GM21825 (cell line): ENCODE measurements around the gene PSMC3IP.
A peak's percentile ranks its signal among the peaks of the same experiment; 100 is the strongest.
"Not testable (repeated sequence)": the region's sequence is repeated elsewhere in the genome, so short reads cannot be mapped to it uniquely, and the experiment has no call there.

Experiments
- ATAC-seq: cut with Tn5 transposase; IDR thresholded peaks from one replicate; pipeline ENCODE4 v1.9.1; 2021; ENCODE audit warnings: mild to moderate bottlenecking, moderate library complexity; ENCODE audit not compliant: unreplicated experiment

PSMC3IP gene, protein sequence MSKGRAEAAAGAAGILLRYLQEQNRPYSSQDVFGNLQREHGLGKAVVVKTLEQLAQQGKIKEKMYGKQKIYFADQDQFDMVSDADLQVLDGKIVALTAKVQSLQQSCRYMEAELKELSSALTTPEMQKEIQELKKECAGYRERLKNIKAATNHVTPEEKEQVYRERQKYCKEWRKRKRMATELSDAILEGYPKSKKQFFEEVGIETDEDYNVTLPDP

GRCh38 chr17:42577532-42578281, at the start of gene PSMC3IP:
Gene PSMC3IP, minus strand, starts transcription at chr17:42577729. Its CDS starts 43 bp downstream, at chr17:42577686.
- ATAC-seq: peak; percentile 63

- ATAC-seq: no peak
Measured at GRCh38 chr17:42623732-42624596, 46.4 kb upstream of the PSMC3IP start.

GRCh38 chr17:42623271-42623670, 45.7 kb upstream of the PSMC3IP start:
- ATAC-seq: no peak

GRCh38 chr17:42621987-42622386, 44.5 kb upstream of the PSMC3IP start:
- ATAC-seq: not testable (repeated sequence)

GRCh38 chr17:42618442-42619150, 41.1 kb upstream of the PSMC3IP start:
- peak; percentile 71 for ATAC-seq

DNA sequence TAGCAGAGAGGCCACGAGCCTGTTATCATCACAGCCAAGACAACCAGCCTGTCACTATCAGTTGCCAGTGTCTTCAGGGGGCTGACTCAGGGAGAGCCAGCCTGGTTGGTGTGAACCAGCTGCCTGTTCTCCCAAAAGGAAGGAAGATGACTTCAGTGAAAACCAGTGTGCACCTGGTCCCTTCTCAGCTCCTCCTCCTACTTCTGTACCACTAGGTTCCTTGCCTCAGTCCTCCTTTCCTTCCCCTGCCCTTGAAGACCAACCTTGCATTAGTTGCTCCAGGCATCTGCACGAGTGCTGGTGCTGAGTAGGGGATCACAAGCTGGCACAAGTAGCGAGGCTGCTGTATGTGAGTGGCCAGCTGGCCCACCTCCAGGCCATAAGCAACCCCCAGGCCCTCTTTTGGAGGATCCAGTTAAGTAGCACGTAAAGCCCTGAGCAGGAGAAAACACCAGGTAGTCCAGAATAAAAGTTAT, 40.5 kb upstream of the PSMC3IP start:
- peak; percentile 22 for ATAC-seq

DNA sequence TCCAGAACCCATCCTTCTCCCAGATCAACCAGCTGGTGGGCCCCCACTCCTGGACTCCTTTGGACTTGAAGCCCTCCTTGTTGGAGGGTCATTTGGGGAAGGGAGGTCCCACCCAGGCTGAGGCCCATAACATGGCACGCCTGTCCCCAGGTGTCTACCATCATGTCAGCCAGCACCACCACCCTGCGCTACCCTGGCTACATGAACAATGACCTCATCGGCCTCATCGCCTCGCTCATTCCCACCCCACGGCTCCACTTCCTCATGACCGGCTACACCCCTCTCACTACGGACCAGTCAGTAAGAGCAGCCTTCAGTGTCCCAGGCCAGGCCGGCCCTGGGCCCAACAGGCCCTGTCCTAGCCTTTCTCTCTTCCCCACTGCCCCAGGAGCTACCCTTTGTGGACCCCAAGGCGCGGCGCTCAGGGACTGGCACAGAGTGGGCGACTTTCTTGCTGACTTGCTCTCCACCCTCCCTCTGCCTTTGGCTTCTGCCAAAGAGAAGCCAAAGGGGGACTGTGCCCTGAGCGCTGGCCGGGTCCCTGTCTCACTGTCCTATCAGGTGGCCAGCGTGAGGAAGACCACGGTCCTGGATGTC, 36.3 kb upstream of the PSMC3IP start:
- ATAC-seq: no peak

GRCh38 chr17:42612013-42612412, 34.5 kb upstream of the PSMC3IP start:
- ATAC-seq: no peak

DNA sequence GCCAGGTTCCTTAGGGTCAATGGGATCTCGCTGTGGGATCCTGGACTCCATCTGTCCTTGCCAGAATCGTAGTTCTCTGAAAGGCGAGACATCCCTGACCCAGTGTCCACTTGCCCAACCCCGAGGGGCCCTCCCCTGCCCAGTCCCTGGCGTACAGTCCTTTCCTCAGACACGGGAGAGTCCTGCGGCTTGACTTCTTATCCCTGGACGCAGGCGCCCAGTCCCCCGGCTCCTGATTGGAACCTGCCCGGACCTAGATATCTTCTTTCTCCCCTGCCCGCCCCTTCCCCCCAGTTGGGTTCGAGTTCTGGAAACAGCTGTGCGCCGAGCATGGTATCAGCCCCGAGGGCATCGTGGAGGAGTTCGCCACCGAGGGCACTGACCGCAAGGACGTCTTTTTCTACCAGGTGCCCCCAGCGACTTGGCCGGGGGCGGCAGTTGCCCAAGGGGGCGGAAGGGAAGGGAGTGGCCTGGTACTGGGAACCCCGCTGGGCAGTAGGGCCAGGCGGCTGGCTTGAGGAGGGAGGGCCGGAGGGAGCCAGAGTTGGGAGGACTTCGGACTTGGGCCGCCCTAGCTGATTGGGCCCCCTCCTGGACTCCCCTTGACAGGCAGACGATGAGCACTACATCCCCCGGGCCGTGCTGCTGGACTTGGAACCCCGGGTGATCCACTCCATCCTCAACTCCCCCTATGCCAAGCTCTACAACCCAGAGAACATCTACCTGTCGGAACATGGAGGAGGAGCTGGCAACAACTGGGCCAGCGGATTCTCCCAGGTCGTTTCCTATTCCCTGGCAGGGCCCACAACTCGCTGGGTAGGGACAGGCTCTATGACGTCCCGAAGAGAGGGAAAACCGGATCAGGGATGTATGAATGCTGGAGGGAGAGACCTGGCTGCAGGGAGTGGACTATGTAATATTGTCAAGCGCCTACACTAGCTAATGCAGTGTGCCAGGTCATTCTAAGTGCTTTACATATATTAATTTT, 32.6 kb upstream of the PSMC3IP start:
- ATAC-seq: peak; percentile 6

DNA sequence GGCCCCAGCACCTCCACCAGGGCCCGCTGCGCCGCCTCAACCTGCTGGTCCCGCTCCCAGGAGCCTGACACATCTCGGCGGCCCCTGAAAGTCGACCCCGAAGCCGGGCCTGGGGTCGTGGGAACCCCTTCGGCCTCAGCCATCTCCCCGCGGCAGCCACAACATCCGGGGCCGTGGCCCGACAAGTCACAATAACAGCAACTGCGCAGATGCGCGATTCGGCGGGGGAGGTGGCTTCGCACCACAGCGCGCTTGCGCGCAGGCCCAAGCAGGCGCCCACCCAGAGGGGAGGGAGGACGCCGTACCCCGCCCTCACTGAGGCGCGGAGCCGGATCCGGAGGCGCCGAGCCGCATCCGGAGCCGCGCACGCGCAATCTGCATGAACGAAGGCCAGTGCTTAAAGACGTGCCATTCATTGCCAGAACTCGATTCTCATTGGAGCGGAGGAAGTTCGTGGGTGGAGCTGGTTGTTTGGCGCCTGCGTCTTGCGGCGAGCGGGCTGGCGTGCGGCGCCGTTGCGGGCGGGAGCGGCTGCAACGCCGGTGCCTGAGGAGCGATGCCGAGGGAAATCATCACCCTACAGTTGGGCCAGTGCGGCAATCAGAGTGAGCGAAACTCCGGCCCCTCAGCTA, 31.8 kb upstream of the PSMC3IP start, which contains the start of the genes RETREG3 and TUBG1:
RETREG3 (minus strand) TSS at position 193 of the 632 bp plus-strand sequence; CDS start at position 143, 50 bp downstream.
TUBG1 (plus strand) TSS at position 502 of the 632 bp plus-strand sequence; CDS start at position 557, 55 bp downstream.
- ATAC-seq: peak; percentile 80

- ATAC-seq: peak; percentile 41
Measured at GRCh38 chr17:42608305-42609181, 31.0 kb upstream of the PSMC3IP start.

DNA sequence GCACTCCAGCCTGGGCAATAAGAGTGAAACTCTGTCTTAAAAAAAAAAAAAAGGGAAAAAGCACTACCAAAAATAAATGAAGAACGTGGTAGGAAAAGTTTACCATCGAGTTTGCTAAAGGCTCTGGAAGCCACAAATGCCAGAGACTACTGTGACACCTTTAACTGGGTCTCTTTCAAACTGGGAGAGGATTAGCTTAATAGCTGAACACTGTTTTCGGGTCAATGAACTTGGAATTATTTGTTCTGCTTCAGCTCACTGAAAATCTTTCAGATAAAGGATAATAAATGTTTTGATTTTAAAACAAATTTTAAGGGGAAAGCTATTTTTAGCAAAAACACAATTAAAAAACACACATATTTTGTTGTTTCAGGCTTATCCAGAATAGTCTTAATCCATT, 30.2 kb upstream of the PSMC3IP start:
- ATAC-seq: no peak

- no peak for ATAC-seq
Measured at GRCh38 chr17:42603318-42603717, 25.8 kb upstream of the PSMC3IP start.

GRCh38 chr17:42598905-42599304, 21.4 kb upstream of the PSMC3IP start:
- ATAC-seq: no peak

GRCh38 chr17:42596386-42596785, 18.9 kb upstream of the PSMC3IP start:
- no peak for ATAC-seq

DNA sequence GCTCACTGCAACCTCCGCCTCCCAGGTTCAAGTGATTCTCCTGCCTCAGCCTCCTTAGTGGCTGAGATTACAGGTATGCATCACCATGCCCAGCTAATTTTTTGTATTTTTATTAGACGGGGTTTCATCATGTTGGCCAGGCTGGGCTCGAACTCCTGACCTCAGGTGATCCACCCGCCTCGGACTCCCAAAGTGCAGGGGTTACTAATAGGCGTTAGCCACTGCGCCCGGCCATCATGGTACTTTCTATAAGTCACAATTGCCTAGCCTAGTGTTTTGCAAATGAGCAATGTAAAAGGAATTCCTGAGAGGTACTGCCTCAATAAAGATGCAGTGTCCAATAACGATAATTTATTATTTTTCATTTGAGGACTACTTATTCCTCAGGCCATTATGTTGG, 13.9 kb upstream of the PSMC3IP start:
- ATAC-seq: no peak

DNA sequence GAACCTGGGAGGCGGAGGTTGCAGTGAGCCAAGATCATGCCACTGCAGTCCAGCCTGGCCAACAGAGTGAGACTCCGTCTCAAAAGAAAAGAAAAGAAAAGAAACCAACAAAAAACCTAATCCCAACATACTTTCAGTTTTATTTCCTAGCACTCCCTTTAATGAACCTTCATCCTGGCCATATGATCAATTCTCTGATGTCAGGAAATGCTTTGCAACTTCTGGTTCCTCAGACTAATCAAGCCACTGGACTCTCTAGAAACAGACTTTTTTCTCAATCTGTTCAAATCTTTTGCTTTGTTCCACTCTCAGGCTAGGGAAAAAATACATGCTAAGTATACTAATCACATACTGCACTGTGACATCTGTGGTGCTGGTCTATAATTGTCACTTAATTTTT, 13.4 kb upstream of the PSMC3IP start:
- ATAC-seq: no peak
